H9 (cell line): ENCODE measurements around the gene SMIM13. TPM values are rescaled to one million over a fixed set of nuclear protein-coding genes. Genes with fewer than 3 reads are reported as not detected.

Experiments used
- DNase-seq: peaks from one replicate; pipeline ENCODE4 v3.0.0-alpha.2; 2017
- H2AFZ ChIP-seq: one replicate; pipeline ENCODE4 v1.6.1; 2013; ENCODE audit warnings: mild to moderate bottlenecking, low read length, control low read depth, moderate library complexity
- H2AK5ac ChIP-seq: 2 replicates; pipeline ENCODE4 v1.6.1; 2013; ENCODE audit warnings: low read length, control low read depth, mixed read lengths; ENCODE audit not compliant: insufficient read length
- H2BK120ac ChIP-seq: one replicate; pipeline ENCODE4 v1.6.1; 2013; ENCODE audit warnings: low read depth, mild to moderate bottlenecking, low read length, control low read depth, inconsistent platforms; ENCODE audit not compliant: poor library complexity, severe bottlenecking
- H2BK12ac ChIP-seq: 2 replicates; pipeline ENCODE4 v1.6.1; 2013; ENCODE audit warnings: low read length, control low read depth, mixed read lengths, low read depth; ENCODE audit not compliant: insufficient read length
- H2BK15ac ChIP-seq: 2 replicates; pipeline ENCODE4 v1.6.1; 2013; ENCODE audit warnings: low read depth, low read length, control low read depth
- H2BK20ac ChIP-seq: one replicate; pipeline ENCODE4 v1.6.1; 2013; ENCODE audit warnings: low read depth, mild to moderate bottlenecking, low read length, control low read depth, inconsistent platforms; ENCODE audit not compliant: poor library complexity, severe bottlenecking
- H2BK5ac ChIP-seq: 2 replicates; pipeline ENCODE4 v1.6.1; 2013; ENCODE audit warnings: low read length, control low read depth, mixed read lengths; ENCODE audit not compliant: insufficient read length
- H3K14ac ChIP-seq: 2 replicates; pipeline ENCODE4 v1.6.1; 2013; ENCODE audit warnings: low read length, control low read depth; ENCODE audit not compliant: insufficient read depth
- H3K18ac ChIP-seq: 2 replicates; pipeline ENCODE4 v1.6.1; 2013; ENCODE audit warnings: low read depth, mild to moderate bottlenecking, mixed read lengths, low read length, control low read depth; ENCODE audit not compliant: insufficient read length
- H3K23ac ChIP-seq: 2 replicates; pipeline ENCODE4 v1.6.1; 2013; ENCODE audit warnings: low read length, control low read depth, mixed read lengths, low read depth; ENCODE audit not compliant: insufficient read length
- H3K23me2 ChIP-seq: 2 replicates; pipeline ENCODE4 v1.6.1; 2013; ENCODE audit warnings: low read depth, mild to moderate bottlenecking, mixed read lengths, low read length, control low read depth; ENCODE audit not compliant: insufficient read length, poor library complexity, severe bottlenecking
- H3K27ac ChIP-seq: 2 replicates; pipeline ENCODE4 v1.5.1; 2013; ENCODE audit warnings: low read length, control low read depth, mixed read lengths, low read depth; ENCODE audit not compliant: insufficient read length
- H3K27me3 ChIP-seq: 2 replicates; pipeline ENCODE4 v1.6.1; 2013; ENCODE audit warnings: low read length, control low read depth, inconsistent platforms; ENCODE audit not compliant: insufficient read depth
- H3K4ac ChIP-seq: 2 replicates; pipeline ENCODE4 v1.6.1; 2013; ENCODE audit warnings: low read depth, mild to moderate bottlenecking, control low read depth, inconsistent platforms, low read length, moderate library complexity
- H3K4me1 ChIP-seq: 2 replicates; pipeline ENCODE4 v1.6.1; 2013; ENCODE audit warnings: low read length, control low read depth, inconsistent platforms; ENCODE audit not compliant: insufficient read depth
- H3K4me2 ChIP-seq: 2 replicates; pipeline ENCODE4 v1.6.1; 2013; ENCODE audit warnings: low read length, control low read depth, mixed read lengths; ENCODE audit not compliant: insufficient read length, insufficient read depth
- H3K56ac ChIP-seq: 2 replicates; pipeline ENCODE4 v1.6.1; 2013; ENCODE audit warnings: low read depth, mild to moderate bottlenecking, mixed read lengths, low read length, control low read depth; ENCODE audit not compliant: insufficient read length
- H3K79me1 ChIP-seq: 2 replicates; pipeline ENCODE4 v1.6.1; 2013; ENCODE audit warnings: low read depth, mild to moderate bottlenecking, moderate library complexity, low read length, control low read depth, inconsistent platforms; ENCODE audit not compliant: insufficient read depth, poor library complexity, severe bottlenecking
- H3K79me2 ChIP-seq: 2 replicates; pipeline ENCODE4 v1.6.1; 2013; ENCODE audit warnings: low read length, control low read depth, inconsistent platforms; ENCODE audit not compliant: insufficient read depth
- H3K9ac ChIP-seq: 2 replicates; pipeline ENCODE4 v1.6.1; 2013; ENCODE audit warnings: low read length, control low read depth, mixed read lengths; ENCODE audit not compliant: insufficient read length; ENCODE audit errors: extremely low read depth
- H3K9me3 ChIP-seq: one replicate; pipeline ENCODE4 v1.6.1; 2013; ENCODE audit warnings: low read depth, low read length, inconsistent platforms; ENCODE audit not compliant: control insufficient read depth
- H3T11ph ChIP-seq: one replicate; pipeline ENCODE4 v1.6.1; 2013; ENCODE audit warnings: mild to moderate bottlenecking, low read length, control low read depth, inconsistent platforms
- H4K20me1 ChIP-seq: one replicate; pipeline ENCODE4 v1.6.1; 2013; ENCODE audit not compliant: control insufficient read depth, insufficient read length, insufficient read depth
- H4K5ac ChIP-seq: 2 replicates; pipeline ENCODE4 v1.6.1; 2013; ENCODE audit warnings: low read depth, mild to moderate bottlenecking, mixed read lengths, low read length, control low read depth; ENCODE audit not compliant: insufficient read length
- H4K8ac ChIP-seq: replicated peaks from 2 replicates; pipeline ENCODE4 v1.6.1; 2013; ENCODE audit warnings: low read length, control low read depth, mixed read lengths, low read depth; ENCODE audit not compliant: insufficient read length
- H4K91ac ChIP-seq: 2 replicates; pipeline ENCODE4 v1.6.1; 2013; ENCODE audit warnings: low read depth, mild to moderate bottlenecking, moderate library complexity, mixed read lengths, low read length, control low read depth; ENCODE audit not compliant: insufficient read length
- H3K27ac Mint-ChIP-seq, 3 experiments: 2 replicates in 2 of 3; 3 replicates in 1 of 3; pipeline ENCODE4 v1.8.0; 2020 to 2021; ENCODE audit warnings: mixed read lengths in 3 of 3, mild to moderate bottlenecking in 1 of 3, moderate library complexity in 1 of 3
- H3K27me3 Mint-ChIP-seq: 2 replicates; pipeline ENCODE4 v1.8.0; 2021; ENCODE audit warnings: low read depth, mild to moderate bottlenecking, moderate library complexity, mixed read lengths
- H3K36me3 Mint-ChIP-seq, 3 experiments: 2 replicates in 2 of 3; 3 replicates in 1 of 3; pipeline ENCODE4 v1.8.0; 2020 to 2021; ENCODE audit warnings: low read depth in 3 of 3, mixed read lengths in 3 of 3; ENCODE audit not compliant: insufficient read depth in 1 of 3
- H3K4me1 Mint-ChIP-seq, 2 experiments: 2 replicates each; pipeline ENCODE4 v1.8.0; 2020; ENCODE audit warnings: mixed read lengths in 2 of 2
- H3K4me3 Mint-ChIP-seq, 2 experiments: 2 replicates in 1 of 2; 3 replicates in 1 of 2; pipeline ENCODE4 v1.8.0; 2020 to 2021; ENCODE audit warnings: mild to moderate bottlenecking in 2 of 2, mixed read lengths in 2 of 2, moderate library complexity in 1 of 2
- H3K9me3 Mint-ChIP-seq, 2 experiments: 2 replicates in 1 of 2; 3 replicates in 1 of 2; pipeline ENCODE4 v1.8.0; 2020; ENCODE audit warnings: mild to moderate bottlenecking in 2 of 2, mixed read lengths in 2 of 2, moderate library complexity in 1 of 2
- WGBS: extraction: QIAGEN DNeasy Blood & Tissue Kit; methylation state at CpG from one replicate; pipeline ENCODE4 v1.1.7; 2013; ENCODE audit warnings: missing lambda C conversion rate, low lambda C conversion rate, mixed read lengths; ENCODE audit not compliant: insufficient read length; ENCODE audit errors: extremely low coverage; 5-methylcytosine and 5-hydroxymethylcytosine counted together
- total RNA-seq: library from RNA; stranded (reverse); gene quantifications from 2 replicates; pipeline ENCODE4 v1.2.1, GENCODE V29; 2021
- TF ChIP-seq, protein P1 (sequence below): fragments of 200-600 bp; sonication (generic); conservative IDR thresholded peaks from 3 replicates; pipeline ENCODE4 v1.8.0; 2021; ENCODE audit warnings: antibody characterized with exemption, mild to moderate bottlenecking

The SMIM13 gene
- total RNA-seq, 1 experiment from 2014 or later = 10.6 TPM

DNA sequence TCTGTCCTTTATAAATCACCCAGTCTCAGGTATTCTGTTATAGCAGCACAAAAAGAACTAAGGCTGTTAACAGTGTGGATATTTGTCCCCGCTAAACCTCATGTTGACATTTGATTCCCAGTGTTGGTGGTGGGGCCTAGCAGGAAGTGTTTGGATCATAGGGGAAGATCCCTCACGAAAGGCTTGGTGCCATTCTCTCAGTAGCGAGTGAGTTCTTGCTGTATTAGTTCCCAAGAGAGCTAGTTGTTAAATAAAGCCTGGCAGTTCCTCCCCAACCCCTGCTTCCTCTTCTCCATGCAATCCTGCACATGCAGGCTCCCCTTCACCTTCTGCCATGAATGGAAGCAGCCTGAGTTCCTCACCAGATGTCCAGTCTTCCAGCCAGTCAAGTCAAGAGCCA, 47.7 kb downstream of the SMIM13 start:
- no peak overlapping the region for H3K23ac ChIP-seq
- DNase-seq = no peak
- H3K56ac ChIP-seq = no peak overlapping the region
- no peak overlapping the region for H2BK5ac ChIP-seq
- H3K4me1 ChIP-seq = peaks cover 5% of the 10 kb centered on the region; the same call in 1 of the 2 replicates
- no peak overlapping the region for H2BK15ac ChIP-seq
- TF ChIP-seq, protein P1, sequence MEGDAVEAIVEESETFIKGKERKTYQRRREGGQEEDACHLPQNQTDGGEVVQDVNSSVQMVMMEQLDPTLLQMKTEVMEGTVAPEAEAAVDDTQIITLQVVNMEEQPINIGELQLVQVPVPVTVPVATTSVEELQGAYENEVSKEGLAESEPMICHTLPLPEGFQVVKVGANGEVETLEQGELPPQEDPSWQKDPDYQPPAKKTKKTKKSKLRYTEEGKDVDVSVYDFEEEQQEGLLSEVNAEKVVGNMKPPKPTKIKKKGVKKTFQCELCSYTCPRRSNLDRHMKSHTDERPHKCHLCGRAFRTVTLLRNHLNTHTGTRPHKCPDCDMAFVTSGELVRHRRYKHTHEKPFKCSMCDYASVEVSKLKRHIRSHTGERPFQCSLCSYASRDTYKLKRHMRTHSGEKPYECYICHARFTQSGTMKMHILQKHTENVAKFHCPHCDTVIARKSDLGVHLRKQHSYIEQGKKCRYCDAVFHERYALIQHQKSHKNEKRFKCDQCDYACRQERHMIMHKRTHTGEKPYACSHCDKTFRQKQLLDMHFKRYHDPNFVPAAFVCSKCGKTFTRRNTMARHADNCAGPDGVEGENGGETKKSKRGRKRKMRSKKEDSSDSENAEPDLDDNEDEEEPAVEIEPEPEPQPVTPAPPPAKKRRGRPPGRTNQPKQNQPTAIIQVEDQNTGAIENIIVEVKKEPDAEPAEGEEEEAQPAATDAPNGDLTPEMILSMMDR = no peak
- no peak overlapping the region for H3K4me2 ChIP-seq
- no peak overlapping the region for H2AFZ ChIP-seq
- Mint-ChIP-seq H3K4me1 (peaks cover 26 to 32% of the 10 kb centered on the region in 2 experiments), H3K27ac (no peak overlapping the region), H3K9me3 (no peaks in the 10 kb centered on the region), H3K27me3 (no peaks in the 10 kb centered on the region; the same call in none of the 2 replicates), H3K36me3 (no peaks in the 10 kb centered on the region), H3K4me3 (no peak overlapping the region)
- H2AK5ac ChIP-seq = no peak overlapping the region
- H3K23me2 ChIP-seq = no peaks in the 10 kb centered on the region
- H4K91ac ChIP-seq = no peak overlapping the region
- WGBS = no CpG with 5 or more reads among the region's 3 CpGs
- H4K20me1 ChIP-seq = no peaks in the 10 kb centered on the region
- H2BK120ac ChIP-seq = no peak overlapping the region
- no peak overlapping the region for H4K5ac ChIP-seq
- no peak overlapping the region for H3K4ac ChIP-seq
- no peaks in the 10 kb centered on the region for H3K79me2 ChIP-seq
- H4K8ac ChIP-seq = no peak overlapping the region
- H3K79me1 ChIP-seq = no peaks in the 10 kb centered on the region
- no peak overlapping the region for H3K14ac ChIP-seq
- H3T11ph ChIP-seq = no peak overlapping the region
- H3K9me3 ChIP-seq = no peaks in the 10 kb centered on the region
- H2BK20ac ChIP-seq = no peak overlapping the region
- no peak overlapping the region for H3K18ac ChIP-seq
- no peak overlapping the region for H3K27ac ChIP-seq
- no peaks in the 10 kb centered on the region for H3K27me3 ChIP-seq
- no peak overlapping the region for H3K9ac ChIP-seq
- no peak overlapping the region for H2BK12ac ChIP-seq
